HG03565 (cell line): ENCODE results near the gene SIRPB2.

ENCODE experiments used
- ATAC-seq: cut with Tn5 transposase; IDR thresholded peaks from one replicate; pipeline ENCODE4 v1.9.1; 2021; ENCODE audit warnings: mild to moderate bottlenecking, moderate library complexity; ENCODE audit not compliant: unreplicated experiment

SIRPB2 gene

GRCh38 chr20:1443085-1443484 is 48.1 kb downstream of the SIRPB2 start:
- ATAC-seq = no peak

GRCh38 chr20:1442304-1442703 is 48.9 kb downstream of the SIRPB2 start:
- no peak for ATAC-seq

- no peak for ATAC-seq
Measured at GRCh38 chr20:1441133-1441532, 50.1 kb downstream of the SIRPB2 start.

- no peak for ATAC-seq
Measured at GRCh38 chr20:1440024-1440423, 51.2 kb downstream of the SIRPB2 start.

- ATAC-seq = no peak
Measured at GRCh38 chr20:1438361-1438760, 52.9 kb downstream of the SIRPB2 start.

- no peak for ATAC-seq
Measured at GRCh38 chr20:1437235-1437904, 53.9 kb downstream of the SIRPB2 start.

GRCh38 chr20:1436263-1436662 is 55.0 kb downstream of the SIRPB2 start:
- no peak for ATAC-seq

- no peak for ATAC-seq
Measured at GRCh38 chr20:1435337-1435699, 55.9 kb downstream of the SIRPB2 start.

GRCh38 chr20:1434571-1435336 is 56.5 kb downstream of the SIRPB2 start:
- ATAC-seq = peak; percentile 81

GRCh38 chr20:1431158-1431557 is 60.1 kb downstream of the SIRPB2 start:
- no peak for ATAC-seq

GRCh38 chr20:1430004-1430451 is 61.2 kb downstream of the SIRPB2 start:
- no peak for ATAC-seq

GRCh38 chr20:1429143-1429728 is 62.0 kb downstream of the SIRPB2 start:
- ATAC-seq = no peak

- ATAC-seq = no peak
Measured at GRCh38 chr20:1427457-1428054, 63.7 kb downstream of the SIRPB2 start.

GRCh38 chr20:1426231-1426849 is 64.9 kb downstream of the SIRPB2 start:
- no peak for ATAC-seq
